ENCODE data around the gene C14orf93. TPM values are rescaled to one million over a fixed set of nuclear protein-coding genes. Genes with fewer than 3 reads are reported as not detected.

C14orf93 gene
- total RNA-seq, 5 donors from 2014 or later (not counting 1 experiment from before 2014, with no cell fraction given): 10.8 to 13.7 (median 12.4) TPM

DNA sequence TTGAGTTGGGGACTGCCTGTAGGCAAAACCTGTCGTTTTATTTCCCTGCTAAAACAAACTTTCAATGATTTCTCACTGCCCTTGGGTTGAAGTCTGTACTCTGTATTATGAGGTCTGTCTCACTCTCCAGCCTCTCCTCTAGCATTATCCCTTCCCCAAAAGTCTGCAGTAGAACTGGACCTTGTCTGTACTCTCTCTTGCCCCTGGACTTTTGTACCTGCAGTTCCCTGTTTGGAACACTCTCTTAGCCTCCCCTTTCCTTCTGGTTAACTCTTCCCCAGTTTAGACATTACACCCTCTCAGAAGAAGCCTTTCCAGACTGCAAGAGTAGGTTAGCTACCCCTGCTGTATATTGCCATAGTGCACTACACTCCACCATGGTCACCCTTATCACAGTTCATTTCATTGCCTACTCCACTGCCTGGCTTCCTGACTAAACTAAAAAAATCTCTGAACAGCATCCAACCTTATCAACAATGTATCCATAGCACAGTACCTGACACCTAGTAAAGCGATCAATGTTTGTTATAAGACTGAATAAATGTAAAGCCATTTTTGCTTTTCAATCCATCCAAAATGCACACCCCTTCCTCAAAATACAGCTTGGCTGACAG lies 23.9 kb downstream of the C14orf93 start:
- Mint-ChIP-seq H3K4me3 (no peak overlapping the region), H3K36me3 (peaks cover 13% of the 10 kb centered on the region), H3K9me3 (no peaks in the 10 kb centered on the region), H3K27me3 (no peaks in the 10 kb centered on the region), H3K4me1 (peaks cover 0 to 1% (median 0%) of the 10 kb centered on the region in 3 donors), H3K27ac (no peak overlapping the region)
- ChIA-PET CTCF (interaction anchor here (0.5 to 5.3 kb wide), 62 partner anchors 9 to 1914 kb away, joined by 3 to 140 read pairs (median 5); partner anchors contain the start of genes CDH24 (in 2 of the 2), ACIN1 (in 1 of the 2), C14orf119 (in 1 of the 2) and HAUS4 (in 1 of the 2)), POLR2A (interaction anchor here (0.5 to 1.3 kb wide), 6 partner anchors 22 to 159 kb away, joined by 3 to 4 read pairs (median 4); partner anchors contain the start of gene CDH24 (in 1 of the 2))
- peaks cover 0 to 5% of the 10 kb centered on the region in 2 donors for H3K36me3 ChIP-seq (ENCODE audit: control insufficient read depth in 2 of 2, extremely low read depth in 1 of 2, insufficient read depth in 1 of 2, low read length in 1 of 2)
- H3K9me3 ChIP-seq: no peaks in the 10 kb centered on the region
- DNase-seq (no peak), ATAC-seq (replicated peaks in 1 of 4) (no peak)
- H3K27ac ChIP-seq (ENCODE audit: low read length): no peak overlapping the region
- H3K4me3 ChIP-seq (ENCODE audit: control insufficient read depth in 1 of 2, extremely low read depth in 1 of 2, low read length in 1 of 2): no peak overlapping the region
- peaks cover under 1 to 26% of the 10 kb centered on the region in 2 experiments for H3K4me1 ChIP-seq (ENCODE audit: control insufficient read depth in 1 of 2, extremely low read depth in 1 of 2, insufficient read depth in 2 of 2, low read length in 2 of 2)
- peaks cover 0 to 18% of the 10 kb centered on the region in 2 experiments for H3K27me3 ChIP-seq (replicated peaks in 1 of 2; ENCODE audit: control insufficient read depth in 2 of 2, extremely low read depth in 1 of 2, insufficient read depth in 2 of 2, low read length in 1 of 2)
- WGBS (ENCODE audit: insufficient coverage): no CpG with 5 or more reads among the region's 2 CpGs

DNA sequence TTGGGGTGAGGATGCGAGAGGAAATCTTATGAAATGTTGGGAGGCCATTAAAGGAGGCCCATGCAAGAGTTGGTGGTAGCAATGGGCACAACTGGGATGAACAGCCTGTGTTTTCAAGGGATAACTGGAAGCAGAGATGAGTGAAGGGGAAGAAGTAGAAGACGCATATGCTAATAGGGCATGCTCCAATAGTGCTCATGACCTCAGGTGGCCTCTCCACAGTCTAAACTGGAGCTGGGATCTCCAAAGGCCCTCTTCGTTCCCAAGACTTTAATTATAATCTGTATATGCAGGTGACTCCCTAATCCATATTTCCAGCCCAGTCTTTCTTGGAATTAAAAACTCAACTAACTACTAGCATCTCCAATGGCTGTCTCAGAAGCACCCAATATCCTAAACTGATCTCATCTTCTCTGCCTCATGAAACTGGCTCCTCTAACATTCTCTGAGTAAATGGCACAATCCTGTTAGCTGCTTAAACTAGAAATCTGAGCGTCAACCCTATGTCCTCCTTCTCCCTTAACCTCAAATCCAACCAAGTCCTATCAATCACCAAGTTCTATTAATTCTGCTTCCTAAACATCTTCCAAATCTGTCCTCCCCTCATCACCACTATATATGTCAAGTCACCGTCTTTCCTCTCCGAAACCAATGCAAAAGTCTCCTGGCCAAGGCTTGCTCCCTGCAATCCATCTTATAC lies 24.8 kb downstream of the C14orf93 start:
- ATAC-seq (replicated peaks in 1 of 4) (no peak), DNase-seq (no peak)
- H3K27ac Mint-ChIP-seq: no peak overlapping the region
- ChIA-PET CTCF (interaction anchor here (0.8 to 5.3 kb wide), 15 partner anchors 9 to 110 kb away, joined by 3 to 140 read pairs (median 9); partner anchors contain the start of genes ACIN1 (in 1 of the 2), C14orf119 (in 1 of the 2), CDH24 (in 1 of the 2) and HAUS4 (in 1 of the 2)), POLR2A (no interaction called here)
- Histone ChIP-seq H3K27ac (ENCODE audit: low read length) (no peak overlapping the region), H3K4me1 (ENCODE audit: control insufficient read depth in 1 of 2, extremely low read depth in 1 of 2, insufficient read depth in 2 of 2, low read length in 2 of 2) (peaks cover 2 to 34% of the 10 kb centered on the region in 2 experiments), H3K27me3 (replicated peaks in 1 of 2; ENCODE audit: control insufficient read depth in 2 of 2, extremely low read depth in 1 of 2, insufficient read depth in 2 of 2, low read length in 1 of 2) (peaks cover 0 to 22% of the 10 kb centered on the region in 2 experiments), H3K9me3 (no peaks in the 10 kb centered on the region), H3K36me3 (ENCODE audit: control insufficient read depth in 2 of 2, extremely low read depth in 1 of 2, insufficient read depth in 1 of 2, low read length in 1 of 2) (peaks cover 0 to 5% of the 10 kb centered on the region in 2 donors), H3K4me3 (ENCODE audit: control insufficient read depth in 1 of 2, extremely low read depth in 1 of 2, low read length in 1 of 2) (no peak overlapping the region)
- peaks cover 1 to 4% (median 4%) of the 10 kb centered on the region in 3 donors for H3K4me1 Mint-ChIP-seq
- no peaks in the 10 kb centered on the region for H3K9me3 Mint-ChIP-seq
- H3K4me3 Mint-ChIP-seq: no peak overlapping the region
- no peaks in the 10 kb centered on the region for H3K27me3 Mint-ChIP-seq
- WGBS (ENCODE audit: insufficient coverage): 86% methylated on average over 3 of the region's 6 CpGs
- H3K36me3 Mint-ChIP-seq: peaks cover 12% of the 10 kb centered on the region

DNA sequence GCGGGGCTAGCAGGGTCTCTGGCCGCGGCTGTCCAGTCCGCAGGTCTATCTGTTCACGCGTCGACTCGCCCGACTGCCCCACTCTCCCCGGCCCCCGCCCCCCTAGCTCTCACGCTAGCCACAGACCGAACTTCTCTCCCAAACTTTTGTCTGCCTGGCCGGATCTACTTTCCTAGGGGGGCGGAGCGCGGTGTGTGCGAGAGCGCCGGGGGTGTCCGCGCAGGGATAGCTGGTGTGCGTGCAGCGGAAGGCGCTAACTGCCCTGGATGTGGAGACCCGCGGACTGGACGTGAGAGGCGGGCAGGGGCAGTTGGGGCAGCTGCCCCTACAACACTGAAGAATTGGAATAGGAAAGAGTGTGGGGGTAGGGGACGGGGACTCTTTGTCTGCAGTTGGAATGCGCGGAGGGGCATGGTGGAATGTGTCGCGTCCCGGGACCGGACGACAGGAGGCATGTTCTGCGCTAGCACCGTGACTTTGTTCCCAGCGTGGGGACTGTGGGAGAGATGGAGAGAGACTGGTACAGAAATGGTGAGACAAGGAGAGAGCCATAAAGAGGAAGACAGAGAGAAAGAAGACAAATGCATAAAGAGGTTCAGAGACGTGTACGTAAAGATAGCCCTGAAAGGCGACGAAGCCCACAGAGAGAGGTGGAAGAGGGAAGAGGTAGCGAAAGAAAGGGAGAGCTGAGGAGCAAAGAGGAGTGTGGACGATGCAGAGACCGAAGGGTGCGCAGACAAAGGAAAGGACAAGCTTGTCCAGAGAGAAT lies 27.3 kb downstream of the C14orf93 start, which contains the start of gene AJUBA:
Gene AJUBA (minus strand): TSS at position 75 of the 769 bp plus-strand sequence. CDS start 285 bp downstream, outside the sequence.
- peaks cover 0 to 22% of the 10 kb centered on the region in 2 experiments for H3K27me3 ChIP-seq (replicated peaks in 1 of 2; ENCODE audit: control insufficient read depth in 2 of 2, extremely low read depth in 1 of 2, insufficient read depth in 2 of 2, low read length in 1 of 2)
- peak; percentile 60 to 63 (median 62) for ATAC-seq (replicated peaks in 1 of 4)
- Mint-ChIP-seq H3K9me3 (no peaks in the 10 kb centered on the region), H3K27ac (no peak within 1 kb of the TSS), H3K4me1 (peaks cover 9 to 11% (median 10%) of the 10 kb centered on the region in 3 donors), H3K27me3 (no peaks in the 10 kb centered on the region), H3K36me3 (no peaks in the 10 kb centered on the region), H3K4me3 (peak within 1 kb of the TSS in 1 of 3 donors; percentile 66)
- H3K4me3 ChIP-seq (ENCODE audit: control insufficient read depth in 1 of 2, extremely low read depth in 1 of 2, low read length in 1 of 2): peak within 1 kb of the TSS; percentile 64 to 92
- ChIA-PET CTCF (interaction anchor here (0.6 to 2.9 kb wide), 16 partner anchors 8 to 1137 kb away, joined by 3 to 17 read pairs (median 4); partner anchors contain the start of gene PRMT5 (in 1 of the 2)), POLR2A (interaction anchor here (0.5 to 0.6 kb wide), 3 partner anchors 13 to 158 kb away, joined by 3 to 5 read pairs (median 4); no protein-coding TSS in a partner anchor)
- H3K36me3 ChIP-seq (ENCODE audit: control insufficient read depth in 2 of 2, extremely low read depth in 1 of 2, insufficient read depth in 1 of 2, low read length in 1 of 2): peaks cover 0 to 4% of the 10 kb centered on the region in 2 donors
- WGBS (ENCODE audit: insufficient coverage): under 1% methylated on average over 47 of the region's 48 CpGs
- no peaks in the 10 kb centered on the region for H3K9me3 ChIP-seq
- H3K4me1 ChIP-seq (ENCODE audit: control insufficient read depth in 1 of 2, extremely low read depth in 1 of 2, insufficient read depth in 2 of 2, low read length in 2 of 2): peaks cover 2 to 37% of the 10 kb centered on the region in 2 experiments
- H3K27ac ChIP-seq (ENCODE audit: low read length): no peak within 1 kb of the TSS
- DNase-seq: peak; percentile 47 to 80 (median 65)

DNA sequence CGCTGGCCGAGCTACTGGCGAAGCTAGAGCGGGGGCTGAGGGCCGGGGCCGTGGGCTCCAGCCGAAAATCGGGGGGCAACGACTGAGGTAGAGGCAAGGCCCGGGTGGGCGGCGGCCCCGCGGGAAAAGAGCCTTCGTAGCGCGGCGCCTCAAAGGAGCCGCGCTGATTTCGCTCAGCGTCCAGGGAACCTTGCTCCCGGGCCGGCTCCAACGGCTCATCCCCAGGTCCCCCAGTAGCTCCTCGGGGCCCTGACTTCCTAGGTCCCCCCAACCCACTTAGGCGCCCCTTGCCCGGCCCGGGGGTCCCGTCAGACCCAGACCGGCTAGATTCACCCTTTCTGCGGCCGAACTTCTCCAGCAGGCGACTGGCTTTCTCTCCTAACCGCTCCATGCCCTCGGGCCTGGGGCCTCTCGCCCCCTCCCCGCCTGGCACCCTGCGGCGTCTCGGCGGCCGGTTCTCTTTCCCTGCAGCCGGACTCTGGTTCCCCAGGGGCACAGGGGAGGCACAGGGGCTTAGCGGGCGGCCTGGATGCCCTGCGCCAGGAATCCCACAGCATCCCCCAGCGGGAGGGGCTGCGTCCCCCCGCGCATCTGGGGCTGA lies 28.0 kb downstream of the C14orf93 start:
- Mint-ChIP-seq H3K4me1 (peaks cover 9 to 11% (median 10%) of the 10 kb centered on the region in 3 donors), H3K27ac (no peak overlapping the region), H3K4me3 (peak overlapping the region in 1 of 3 donors; percentile 66), H3K9me3 (no peaks in the 10 kb centered on the region), H3K27me3 (no peaks in the 10 kb centered on the region), H3K36me3 (no peaks in the 10 kb centered on the region)
- Histone ChIP-seq H3K27ac (ENCODE audit: low read length) (no peak overlapping the region), H3K4me3 (ENCODE audit: control insufficient read depth in 1 of 2, extremely low read depth in 1 of 2, low read length in 1 of 2) (peak overlapping the region; percentile 64 to 92), H3K27me3 (replicated peaks in 1 of 2; ENCODE audit: control insufficient read depth in 2 of 2, extremely low read depth in 1 of 2, insufficient read depth in 2 of 2, low read length in 1 of 2) (peaks cover 0 to 22% of the 10 kb centered on the region in 2 experiments), H3K36me3 (ENCODE audit: control insufficient read depth in 2 of 2, extremely low read depth in 1 of 2, insufficient read depth in 1 of 2, low read length in 1 of 2) (no peaks in the 10 kb centered on the region), H3K4me1 (ENCODE audit: control insufficient read depth in 1 of 2, extremely low read depth in 1 of 2, insufficient read depth in 2 of 2, low read length in 2 of 2) (peaks cover 2 to 37% of the 10 kb centered on the region in 2 experiments), H3K9me3 (no peaks in the 10 kb centered on the region)
- 2% methylated on average over 50 of the region's 51 CpGs for whole genome bisulfite sequencing (ENCODE audit: insufficient coverage)
- CTCF ChIA-PET: interaction anchor here (0.7 to 2.6 kb wide), 10 partner anchors 9 to 1138 kb away, joined by 3 to 17 read pairs (median 5); partner anchors contain the start of gene PRMT5 (in 1 of the 2)
- POLR2A ChIA-PET: interaction anchor here in 1 of 2 donors (0.5 kb wide), 1 partner anchor 47 kb away, joined by 4 read pairs; no protein-coding TSS in a partner anchor
- ATAC-seq (replicated peaks in 1 of 4): peak in 2 of 4 experiments; percentile 1 to 7
- peak in 6 of 35 experiments; percentile 4 to 21 (median 14) for DNase-seq

DNA sequence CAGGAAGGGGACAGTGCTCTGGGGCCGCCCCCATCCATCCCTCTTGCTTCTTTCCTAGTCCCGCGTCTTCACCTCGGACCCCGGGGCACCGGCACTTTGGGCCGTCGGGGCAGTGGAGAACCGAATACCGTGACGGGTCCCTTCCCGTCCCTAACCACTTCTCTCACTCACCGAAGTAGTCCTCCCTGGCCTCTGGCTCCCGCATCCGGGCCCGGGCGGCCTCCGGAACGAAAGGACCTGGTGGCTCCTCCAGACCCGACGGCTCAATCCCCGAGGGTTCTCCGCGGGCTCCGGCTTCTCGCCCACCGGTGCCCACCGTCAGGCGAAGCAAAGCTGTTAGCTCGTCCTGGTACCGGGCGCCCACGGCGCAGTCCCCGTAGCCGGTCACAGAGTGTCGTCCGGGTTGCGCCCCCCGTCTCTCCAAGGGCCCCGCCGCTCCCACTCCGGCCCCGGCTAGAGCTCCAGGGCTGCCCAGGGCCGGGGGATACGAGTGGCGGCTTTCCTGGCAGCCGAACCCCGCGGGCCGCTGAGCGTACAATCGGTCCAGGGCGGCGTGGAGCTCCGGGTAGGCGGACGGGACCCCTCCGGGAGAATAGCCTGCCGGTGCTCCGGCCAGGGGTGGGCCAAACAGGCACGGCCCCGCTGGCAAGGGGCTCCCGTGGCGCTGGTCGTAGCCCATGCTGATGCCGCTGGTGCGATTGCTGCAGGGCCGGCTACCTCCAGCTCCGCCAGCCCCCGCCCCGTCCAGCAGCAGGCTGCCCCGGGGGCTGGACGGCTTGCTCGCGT lies 28.7 kb downstream of the C14orf93 start:
- no peaks in the 10 kb centered on the region for H3K36me3 Mint-ChIP-seq
- H3K4me3 Mint-ChIP-seq: peak overlapping the region in 2 of 3 donors; percentile 58 to 59
- H3K4me3 ChIP-seq (ENCODE audit: control insufficient read depth in 1 of 2, extremely low read depth in 1 of 2, low read length in 1 of 2): peak overlapping the region; percentile 64 to 92
- H3K4me1 Mint-ChIP-seq: peaks cover 8 to 11% (median 9%) of the 10 kb centered on the region in 3 donors
- POLR2A ChIA-PET: interaction anchor here (0.5 to 0.6 kb wide), 2 partner anchors 48 to 63 kb away, joined by 3 to 4 read pairs; no protein-coding TSS in a partner anchor
- ATAC-seq (replicated peaks in 1 of 4): peak; percentile 5 to 25 (median 20)
- peaks cover 0 to 22% of the 10 kb centered on the region in 2 experiments for H3K27me3 ChIP-seq (replicated peaks in 1 of 2; ENCODE audit: control insufficient read depth in 2 of 2, extremely low read depth in 1 of 2, insufficient read depth in 2 of 2, low read length in 1 of 2)
- DNase-seq: peak in 9 of 35 experiments; percentile 6 to 37 (median 22)
- H3K27ac Mint-ChIP-seq: no peak overlapping the region
- CTCF ChIA-PET: interaction anchor here (1.0 to 2.6 kb wide), 5 partner anchors 9 to 411 kb away, joined by 3 to 17 read pairs (median 4); partner anchors contain the start of gene PRMT5 (in 1 of the 2)
- H3K27me3 Mint-ChIP-seq: no peaks in the 10 kb centered on the region
- no peaks in the 10 kb centered on the region for H3K9me3 Mint-ChIP-seq
- peaks cover 2 to 37% of the 10 kb centered on the region in 2 experiments for H3K4me1 ChIP-seq (ENCODE audit: control insufficient read depth in 1 of 2, extremely low read depth in 1 of 2, insufficient read depth in 2 of 2, low read length in 2 of 2)
- H3K36me3 ChIP-seq (ENCODE audit: control insufficient read depth in 2 of 2, extremely low read depth in 1 of 2, insufficient read depth in 1 of 2, low read length in 1 of 2): no peaks in the 10 kb centered on the region
- H3K27ac ChIP-seq (ENCODE audit: low read length): no peak overlapping the region
- 11% methylated on average over 75 of the region's 76 CpGs for whole genome bisulfite sequencing (ENCODE audit: insufficient coverage)
- H3K9me3 ChIP-seq: no peaks in the 10 kb centered on the region

Measured in T-cell (primary cell).